ENCODE data around the gene ASTN2.

- TF ChIP-seq CTCF (IDR thresholded peaks at IDR 0.05) (peak in 2 of 4 donors; percentile 10 to 26), POLR2A (IDR thresholded peaks at IDR 0.05) (no peak)
Observed at GRCh38 chr9:117073539-117074341, 341.1 kb downstream of the ASTN2 start.

Data from right lobe of liver (tissue), 4 donors.